Neural cell (in vitro differentiated cells): ENCODE data around the gene RUFY4. TPM values are rescaled to one million over a fixed set of nuclear protein-coding genes. Genes with fewer than 3 reads are reported as not detected.

Source experiments
- H2AFZ ChIP-seq: fragments of 200-600, 300-800 bp; sonication (generic), shearing (Covaris generic); 2 replicates; pipeline ENCODE4 v1.6.0; 2014; ENCODE audit warnings: low read depth, mild to moderate bottlenecking, antibody characterized with exemption, low read length, moderate library complexity
- H3F3A ChIP-seq: fragments of 200-600 bp; shearing (Covaris generic); 2 replicates; pipeline ENCODE4 v1.6.1; 2016; ENCODE audit warnings: mild to moderate bottlenecking, moderate library complexity, mixed read lengths, antibody characterized with exemption, low read length; ENCODE audit not compliant: insufficient read depth, poor library complexity, severe bottlenecking
- H3K27ac ChIP-seq: fragments of 200-600, 300-800 bp; sonication (generic), shearing (Covaris generic); 2 replicates; pipeline ENCODE4 v1.5.1; 2014; ENCODE audit warnings: mild to moderate bottlenecking, low read length, moderate library complexity
- H3K27me3 ChIP-seq: fragments of 300-800, 200-600 bp; sonication (generic), shearing (Covaris generic); 2 replicates; pipeline ENCODE4 v1.6.0; 2014; ENCODE audit warnings: mild to moderate bottlenecking, low read depth, low read length, moderate library complexity; ENCODE audit not compliant: insufficient read depth
- H3K36me3 ChIP-seq: fragments of 300-800, 200-600 bp; sonication (generic), shearing (Covaris generic); 2 replicates; pipeline ENCODE4 v1.5.1; 2014; ENCODE audit warnings: mild to moderate bottlenecking, antibody characterized with exemption, low read length, moderate library complexity; ENCODE audit not compliant: insufficient read depth
- H3K4me2 ChIP-seq: fragments of 300-800, 200-600 bp; sonication (generic), shearing (Covaris generic); 2 replicates; pipeline ENCODE4 v1.6.0; 2014; ENCODE audit warnings: mild to moderate bottlenecking, low read length
- H3K4me3 ChIP-seq: fragments of 300-800, 200-600 bp; sonication (generic), shearing (Covaris generic); 2 replicates; pipeline ENCODE4 v1.5.1; 2014; ENCODE audit warnings: mild to moderate bottlenecking, low read length, moderate library complexity
- H3K79me2 ChIP-seq: fragments of 200-600 bp; shearing (Covaris generic); replicated peaks from 2 replicates; pipeline ENCODE4 v1.6.0; 2014; ENCODE audit warnings: mild to moderate bottlenecking, low read length, moderate library complexity; ENCODE audit not compliant: insufficient read depth
- H3K9ac ChIP-seq: fragments of 300-800, 200-600 bp; sonication (generic), shearing (Covaris generic); 2 replicates; pipeline ENCODE4 v1.6.1; 2016; ENCODE audit warnings: mild to moderate bottlenecking, low read length, mixed read lengths
- H3K9me2 ChIP-seq: fragments of 200-600 bp; shearing (Covaris generic); 2 replicates; pipeline ENCODE4 v1.6.1; 2016; ENCODE audit warnings: mild to moderate bottlenecking, low read length, mixed read lengths; ENCODE audit not compliant: insufficient read depth
- H3K9me3 ChIP-seq: fragments of 200-600, 300-800 bp; sonication (generic), shearing (Covaris generic); 2 replicates; pipeline ENCODE4 v1.6.1; 2016; ENCODE audit warnings: mild to moderate bottlenecking, mixed run types, low read length, moderate library complexity, mixed read lengths
- H4K20me1 ChIP-seq: fragments of 200-600 bp; shearing (Covaris generic); 2 replicates; pipeline ENCODE4 v1.6.1; 2016; ENCODE audit warnings: mild to moderate bottlenecking, mixed run types; ENCODE audit not compliant: insufficient read depth
- CTCF ChIP-seq: fragments of 450-650 bp; IDR thresholded peaks from 2 replicates; pipeline ENCODE4 v1.5.1; 2014; ENCODE audit warnings: antibody characterized with exemption, mild to moderate bottlenecking, moderate library complexity; ENCODE audit not compliant: poor library complexity, severe bottlenecking
- EP300 ChIP-seq: fragments of 450-650 bp; conservative IDR thresholded peaks from 2 replicates; pipeline ENCODE4 v1.6.1; 2014; ENCODE audit warnings: antibody characterized with exemption, mild to moderate bottlenecking, moderate library complexity; ENCODE audit not compliant: poor library complexity, severe bottlenecking
- EZH2 ChIP-seq: fragments of 200-600, 300-800 bp; shearing (Covaris generic), sonication (generic); IDR thresholded peaks from 2 replicates; pipeline ENCODE4 v1.6.1; 2014; ENCODE audit warnings: antibody characterized with exemption, low read length, borderline replicate concordance, mild to moderate bottlenecking; ENCODE audit not compliant: insufficient read depth, poor library complexity, severe bottlenecking
- MXI1 ChIP-seq: fragments of 450-650 bp; conservative IDR thresholded peaks from 2 replicates; pipeline ENCODE4 v1.6.1; 2014; ENCODE audit warnings: antibody characterized with exemption, mild to moderate bottlenecking; ENCODE audit not compliant: poor library complexity, severe bottlenecking
- POLR2AphosphoS5 ChIP-seq: IDR thresholded peaks from 2 replicates; pipeline ENCODE4 v1.6.1; 2012
- RAD21 ChIP-seq: fragments of 450-650 bp; conservative IDR thresholded peaks from 2 replicates; pipeline ENCODE4 v1.6.1; 2014; ENCODE audit warnings: antibody characterized with exemption, mild to moderate bottlenecking, moderate library complexity
- REST ChIP-seq: IDR thresholded peaks from 2 replicates; pipeline ENCODE4 v1.6.1; 2012; ENCODE audit warnings: borderline replicate concordance
- SMC3 ChIP-seq: fragments of 450-650 bp; conservative IDR thresholded peaks from 2 replicates; pipeline ENCODE4 v1.6.1; 2014; ENCODE audit warnings: antibody characterized with exemption, mild to moderate bottlenecking, moderate library complexity; ENCODE audit not compliant: poor library complexity
- TAF1 ChIP-seq: IDR thresholded peaks from 2 replicates; pipeline ENCODE4 v1.6.1; 2012; ENCODE audit warnings: low read depth
- polyA plus RNA-seq: library from polyadenylated mRNA; depleted of rRNA; stranded (reverse); fragments of >200 nt; gene quantifications from 2 replicates; pipeline ENCODE4 v1.2.3, GENCODE V29; 2014

Gene RUFY4
- polyA plus RNA-seq, 1 donor from 2014 or later, result not detected

- Histone ChIP-seq H3K4me2 (no peak overlapping the region), H3K9me3 (no peaks in the 10 kb centered on the region), H3K79me2 (no peaks in the 10 kb centered on the region), H3K27ac (no peak overlapping the region), H3K27me3 (no peaks in the 10 kb centered on the region), H2AFZ (no peak overlapping the region), H4K20me1 (no peaks in the 10 kb centered on the region), H3K4me3 (no peak overlapping the region), H3K9me2 (no peaks in the 10 kb centered on the region), H3K36me3 (no peaks in the 10 kb centered on the region), H3F3A (no peaks in the 10 kb centered on the region), H3K9ac (no peak overlapping the region)
- TF ChIP-seq CTCF (no peak), REST (no peak), SMC3 (no peak), RAD21 (no peak), EZH2 (no peak), POLR2AphosphoS5 (no peak), EP300 (no peak), TAF1 (no peak), MXI1 (no peak)
Observed at GRCh38 chr2:218024336-218024735, 44.7 kb upstream of the RUFY4 start.

GRCh38 chr2:218024871-218025270, 44.2 kb upstream of the RUFY4 start:
- Histone ChIP-seq H3K4me3 (no peak overlapping the region), H3K79me2 (no peaks in the 10 kb centered on the region), H3K4me2 (no peak overlapping the region), H4K20me1 (no peaks in the 10 kb centered on the region), H3K9me3 (no peaks in the 10 kb centered on the region), H3K9me2 (no peaks in the 10 kb centered on the region), H3K36me3 (no peaks in the 10 kb centered on the region), H3K27me3 (no peaks in the 10 kb centered on the region), H3F3A (no peaks in the 10 kb centered on the region), H3K9ac (no peak overlapping the region), H3K27ac (no peak overlapping the region), H2AFZ (no peak overlapping the region)
- TF ChIP-seq EP300 (no peak), SMC3 (no peak), RAD21 (no peak), TAF1 (no peak), MXI1 (no peak)
